ENCODE measurements around the gene CAPS. TPM values are rescaled to one million over a fixed set of nuclear protein-coding genes. Genes with fewer than 3 reads are reported as not detected.

Gene CAPS
- total and polyA plus RNA-seq, 5 donors from 2014 or later, result 1.2 to 38.8 (median 2.9) TPM

GRCh38 chr19:5907241-5907640 is 6.8 kb upstream of the CAPS start:
- Histone ChIP-seq H3K27me3 (ENCODE audit: control insufficient read depth, insufficient read depth, low read length) (no peaks in the 10 kb centered on the region), H3K9me3 (ENCODE audit: control insufficient read depth in 2 of 2, low read length in 2 of 2) (no peaks in the 10 kb centered on the region), H3K27ac (ENCODE audit: insufficient read depth, low read length, poor library complexity, severe bottlenecking) (no peak overlapping the region), H3K36me3 (ENCODE audit: control insufficient read depth, insufficient read depth, low read length) (peaks cover 8% of the 10 kb centered on the region), H3K4me3 (ENCODE audit: low read depth, low read length) (no peak overlapping the region), H3K4me1 (ENCODE audit: control insufficient read depth, insufficient read depth, low read length, poor library complexity, severe bottlenecking) (peaks cover 27% of the 10 kb centered on the region)
- ATAC-seq (ENCODE audit: low read depth in 2 of 2) (no peak), DNase-seq (no peak)
- Mint-ChIP-seq H3K36me3 (peaks cover 4% of the 10 kb centered on the region), H3K4me3 (peak overlapping the region in 3 of 4 donors; percentile 67 to 94 (median 72)), H3K9me3 (no peaks in the 10 kb centered on the region), H3K4me1 (peaks cover 0 to 43% (median 17%) of the 10 kb centered on the region in 4 donors), H3K27ac (no peak overlapping the region), H3K27me3 (peaks cover 4% of the 10 kb centered on the region)

GRCh38 chr19:5908773-5909442 is 5.1 kb upstream of the CAPS start:
- Mint-ChIP-seq H3K9me3 (no peaks in the 10 kb centered on the region), H3K27ac (no peak overlapping the region), H3K4me3 (no peak overlapping the region), H3K36me3 (peaks cover 4% of the 10 kb centered on the region), H3K27me3 (no peaks in the 10 kb centered on the region), H3K4me1 (peaks cover 0 to 29% (median 12%) of the 10 kb centered on the region in 4 donors)
- DNase-seq (no peak), ATAC-seq (ENCODE audit: low read depth in 2 of 2) (no peak)
- H3K9me3 ChIP-seq (ENCODE audit: control insufficient read depth in 2 of 2, low read length in 2 of 2), result no peaks in the 10 kb centered on the region
- peaks cover 17% of the 10 kb centered on the region for H3K4me1 ChIP-seq (ENCODE audit: control insufficient read depth, insufficient read depth, low read length, poor library complexity, severe bottlenecking)
- no peaks in the 10 kb centered on the region for H3K27me3 ChIP-seq (ENCODE audit: control insufficient read depth, insufficient read depth, low read length)
- no peak overlapping the region for H3K27ac ChIP-seq (ENCODE audit: insufficient read depth, low read length, poor library complexity, severe bottlenecking)
- no peak overlapping the region for H3K4me3 ChIP-seq (ENCODE audit: low read depth, low read length)
- peaks cover 8% of the 10 kb centered on the region for H3K36me3 ChIP-seq (ENCODE audit: control insufficient read depth, insufficient read depth, low read length)

- H3K27ac Mint-ChIP-seq, result no peak overlapping the region
Measured at GRCh38 chr19:5910638-5910907, 3.5 kb upstream of the CAPS start.

GRCh38 chr19:5911366-5911765 is 2.7 kb upstream of the CAPS start:
- H3K27me3 ChIP-seq (ENCODE audit: control insufficient read depth, insufficient read depth, low read length), result no peaks in the 10 kb centered on the region
- Mint-ChIP-seq H3K27ac (no peak overlapping the region), H3K4me1 (peaks cover 0 to 13% (median 9%) of the 10 kb centered on the region in 4 donors), H3K4me3 (no peak overlapping the region), H3K27me3 (no peaks in the 10 kb centered on the region), H3K9me3 (no peaks in the 10 kb centered on the region), H3K36me3 (peaks cover 9% of the 10 kb centered on the region)
- DNase-seq, result no peak
- no peaks in the 10 kb centered on the region for H3K9me3 ChIP-seq (ENCODE audit: control insufficient read depth in 2 of 2, low read length in 2 of 2)
- H3K4me1 ChIP-seq (ENCODE audit: control insufficient read depth, insufficient read depth, low read length, poor library complexity, severe bottlenecking), result no peaks in the 10 kb centered on the region
- H3K36me3 ChIP-seq (ENCODE audit: control insufficient read depth, insufficient read depth, low read length), result peaks cover 13% of the 10 kb centered on the region
- H3K4me3 ChIP-seq (ENCODE audit: low read depth, low read length), result no peak overlapping the region
- no peak for ATAC-seq (ENCODE audit: low read depth in 2 of 2)
- no peak overlapping the region for H3K27ac ChIP-seq (ENCODE audit: insufficient read depth, low read length, poor library complexity, severe bottlenecking)

More at GRCh38 chr19:5910638-5910907, 3.5 kb upstream of the CAPS start:
- no peaks in the 10 kb centered on the region for H3K27me3 ChIP-seq (ENCODE audit: control insufficient read depth, insufficient read depth, low read length)
- no peak overlapping the region for H3K4me3 ChIP-seq (ENCODE audit: low read depth, low read length)
- Mint-ChIP-seq H3K4me1 (peaks cover 0 to 19% (median 12%) of the 10 kb centered on the region in 4 donors), H3K27me3 (no peaks in the 10 kb centered on the region), H3K36me3 (peaks cover 4% of the 10 kb centered on the region), H3K9me3 (no peaks in the 10 kb centered on the region), H3K4me3 (no peak overlapping the region)
- ATAC-seq (ENCODE audit: low read depth in 2 of 2) (no peak), DNase-seq (no peak)
- H3K27ac ChIP-seq (ENCODE audit: insufficient read depth, low read length, poor library complexity, severe bottlenecking), result no peak overlapping the region
- H3K9me3 ChIP-seq (ENCODE audit: control insufficient read depth in 2 of 2, low read length in 2 of 2), result no peaks in the 10 kb centered on the region
- peaks cover 8% of the 10 kb centered on the region for H3K36me3 ChIP-seq (ENCODE audit: control insufficient read depth, insufficient read depth, low read length)
- peaks cover 8% of the 10 kb centered on the region for H3K4me1 ChIP-seq (ENCODE audit: control insufficient read depth, insufficient read depth, low read length, poor library complexity, severe bottlenecking)

GRCh38 chr19:5914358-5914774 is 312 bp downstream of the CAPS start:
- H3K9me3 ChIP-seq (ENCODE audit: control insufficient read depth in 2 of 2, low read length in 2 of 2), result no peaks in the 10 kb centered on the region
- peaks cover 42% of the 10 kb centered on the region for H3K36me3 ChIP-seq (ENCODE audit: control insufficient read depth, insufficient read depth, low read length)
- no peak overlapping the region for H3K27ac ChIP-seq (ENCODE audit: insufficient read depth, low read length, poor library complexity, severe bottlenecking)
- no peaks in the 10 kb centered on the region for H3K27me3 ChIP-seq (ENCODE audit: control insufficient read depth, insufficient read depth, low read length)
- no peaks in the 10 kb centered on the region for H3K9me3 Mint-ChIP-seq
- H3K4me3 ChIP-seq (ENCODE audit: low read depth, low read length), result no peak overlapping the region
- H3K4me1 Mint-ChIP-seq, result no peaks in the 10 kb centered on the region
- DNase-seq, result no peak
- no peak for ATAC-seq (ENCODE audit: low read depth in 2 of 2)
- H3K4me1 ChIP-seq (ENCODE audit: control insufficient read depth, insufficient read depth, low read length, poor library complexity, severe bottlenecking), result no peaks in the 10 kb centered on the region
- H3K27ac Mint-ChIP-seq, result no peak overlapping the region
- no peak overlapping the region for H3K4me3 Mint-ChIP-seq
- peaks cover 5% of the 10 kb centered on the region for H3K36me3 Mint-ChIP-seq
- no peaks in the 10 kb centered on the region for H3K27me3 Mint-ChIP-seq

GRCh38 chr19:5914946-5915781 is 1.1 kb downstream of the CAPS start:
- ATAC-seq (ENCODE audit: low read depth in 2 of 2), result no peak
- peaks cover 43% of the 10 kb centered on the region for H3K36me3 ChIP-seq (ENCODE audit: control insufficient read depth, insufficient read depth, low read length)
- H3K27me3 Mint-ChIP-seq, result no peaks in the 10 kb centered on the region

GRCh38 chr19:5915782-5916165 is 1.7 kb downstream of the CAPS start:
- H3K9me3 ChIP-seq (ENCODE audit: control insufficient read depth in 2 of 2, low read length in 2 of 2), result no peaks in the 10 kb centered on the region
- Mint-ChIP-seq H3K27me3 (no peaks in the 10 kb centered on the region), H3K27ac (no peak overlapping the region), H3K36me3 (peaks cover 5% of the 10 kb centered on the region), H3K9me3 (no peaks in the 10 kb centered on the region), H3K4me1 (no peaks in the 10 kb centered on the region), H3K4me3 (no peak overlapping the region)
- no peaks in the 10 kb centered on the region for H3K4me1 ChIP-seq (ENCODE audit: control insufficient read depth, insufficient read depth, low read length, poor library complexity, severe bottlenecking)
- no peak overlapping the region for H3K27ac ChIP-seq (ENCODE audit: insufficient read depth, low read length, poor library complexity, severe bottlenecking)
- DNase-seq, result no peak
- H3K36me3 ChIP-seq (ENCODE audit: control insufficient read depth, insufficient read depth, low read length), result peaks cover 45% of the 10 kb centered on the region
- H3K27me3 ChIP-seq (ENCODE audit: control insufficient read depth, insufficient read depth, low read length), result no peaks in the 10 kb centered on the region
- ATAC-seq (ENCODE audit: low read depth in 2 of 2), result no peak
- H3K4me3 ChIP-seq (ENCODE audit: low read depth, low read length), result no peak overlapping the region

More at GRCh38 chr19:5914946-5915781, 1.1 kb downstream of the CAPS start:
- Histone ChIP-seq H3K27me3 (ENCODE audit: control insufficient read depth, insufficient read depth, low read length) (no peaks in the 10 kb centered on the region), H3K27ac (ENCODE audit: insufficient read depth, low read length, poor library complexity, severe bottlenecking) (no peak overlapping the region), H3K9me3 (ENCODE audit: control insufficient read depth in 2 of 2, low read length in 2 of 2) (no peaks in the 10 kb centered on the region), H3K4me1 (ENCODE audit: control insufficient read depth, insufficient read depth, low read length, poor library complexity, severe bottlenecking) (no peaks in the 10 kb centered on the region), H3K4me3 (ENCODE audit: low read depth, low read length) (no peak overlapping the region)
- Mint-ChIP-seq H3K36me3 (peaks cover 5% of the 10 kb centered on the region), H3K9me3 (no peaks in the 10 kb centered on the region), H3K4me3 (no peak overlapping the region), H3K4me1 (no peaks in the 10 kb centered on the region), H3K27ac (no peak overlapping the region)
- no peak for DNase-seq
